C4-2B (cell line): ENCODE data around the gene ROS1.

ENCODE experiments used
- CTCF ChIP-seq: fragments of 450-650 bp; conservative IDR thresholded peaks from 2 replicates; pipeline ENCODE4 v1.5.1; 2017; ENCODE audit warnings: mild to moderate bottlenecking
- ZFX ChIP-seq: fragments of 450-650 bp; IDR thresholded peaks from 2 replicates; pipeline ENCODE4 v1.6.1; 2017

GRCh38 chr6:117380298-117380697, 45.4 kb downstream of the ROS1 start:
- TF ChIP-seq CTCF (no peak), ZFX (no peak)
